A549 (cell line): ENCODE data around the gene RPS21. TPM values are rescaled to one million over a fixed set of nuclear protein-coding genes. Genes with fewer than 3 reads are reported as not detected.

Source experiments
- ATAC-seq, 2 experiments: fragments of 200-7000 bp in 1 of 2; fragments of >200 bp in 1 of 2; cut with Nextera tagmentation in 1 of 2; cut with Tn5 transposase in 1 of 2; 3 replicates each; pipeline versions ENCODE4 v1.8.0 to v1.9.1; 2018 to 2020; ENCODE audit warnings: mild to moderate bottlenecking in 1 of 2, moderate library complexity in 1 of 2
- CTCF ChIA-PET: fragments of 300-600 bp; sonication (Branson Sonifier 250); formaldehyde crosslinking; extraction: SDS; loops from one replicate; lab custom pipeline; 2021; ENCODE audit warnings: antibody characterized with exemption, inconsistent platforms; lab: Yijun Ruan, JAX
- POLR2A ChIA-PET: fragments of 350-600 bp; formaldehyde crosslinking; extraction: SDS; loops from one replicate; lab custom pipeline; 2021; ENCODE audit warnings: antibody characterized with exemption, inconsistent platforms; lab: Yijun Ruan, JAX
- DNase-seq, 2 experiments: peaks; one replicate each; pipeline versions ENCODE4 v3.0.0 to v3.0.0-alpha.2; 2011 to 2016; ENCODE audit warnings: low read depth in 1 of 2, low spot score in 1 of 2
- FAIRE-seq: peaks from 2 replicates; lab custom pipeline; 2011; peaks lifted over from hg19 to GRCh38; lab: Jason Lieb, UNC
- H3K27ac ChIP-seq, 2 experiments: fragments of >200 bp; sonication (Bioruptor Twin); formaldehyde crosslinking; 3 replicates each; pipeline ENCODE4 v1.5.1; 2016 to 2017
- H3K4me1 ChIP-seq: fragments of >200 bp; sonication (Bioruptor Twin); formaldehyde crosslinking; 3 replicates; pipeline ENCODE4 v1.6.1; 2016
- H3K4me2 ChIP-seq: fragments of >200 bp; sonication (Bioruptor Twin); formaldehyde crosslinking; 3 replicates; pipeline ENCODE4 v1.6.1; 2016
- H3K4me3 ChIP-seq: fragments of >200 bp; sonication (Bioruptor Twin); formaldehyde crosslinking; 3 replicates; pipeline ENCODE4 v1.5.1; 2016
- H3K9me3 ChIP-seq: fragments of >200 bp; sonication (Bioruptor Twin); formaldehyde crosslinking; 3 replicates; pipeline ENCODE4 v1.6.1; 2016
- ATOH8 ChIP-seq: fragments of 250-450 bp; sonication (Bioruptor Pico); IDR thresholded peaks from 2 replicates; pipeline ENCODE4 v1.5.0; 2020; ENCODE audit warnings: low read depth, mild to moderate bottlenecking, moderate library complexity
- BCL3 ChIP-seq: fragments of >200 bp; sonication (Bioruptor Twin); formaldehyde crosslinking; IDR thresholded peaks from 3 replicates; pipeline ENCODE4 v1.6.1; 2016
- CBX2 ChIP-seq: fragments of 200-600 bp; sonication (generic); IDR thresholded peaks from 2 replicates; pipeline ENCODE4 v1.6.1; 2016; ENCODE audit warnings: low read depth, mild to moderate bottlenecking, borderline replicate concordance
- CBX8 ChIP-seq: fragments of 200-600 bp; sonication (generic); IDR thresholded peaks from 2 replicates; pipeline ENCODE4 v1.6.1; 2016
- CTCF ChIP-seq: fragments of >200 bp; sonication (Bioruptor Twin); formaldehyde crosslinking; IDR thresholded peaks from 3 replicates; pipeline ENCODE4 v1.5.1; 2016
- EHF ChIP-seq: fragments of 250-450 bp; sonication (Bioruptor Pico); IDR thresholded peaks from 2 replicates; pipeline ENCODE4 v1.5.0; 2020; ENCODE audit warnings: mild to moderate bottlenecking
- EHMT2 ChIP-seq: fragments of 200-600 bp; sonication (generic); IDR thresholded peaks from 2 replicates; pipeline ENCODE4 v1.6.1; 2016; ENCODE audit warnings: antibody characterized with exemption, low read depth, mild to moderate bottlenecking, moderate library complexity
- ELK1 ChIP-seq: fragments of 150-350 bp; IDR thresholded peaks from 2 replicates; pipeline ENCODE4 v1.6.1; 2014; ENCODE audit warnings: low read depth, mild to moderate bottlenecking, low read length
- EP300 ChIP-seq, 2 experiments: fragments of >200 bp; sonication (Bioruptor Twin); formaldehyde crosslinking; IDR thresholded peaks; 2 replicates in 1 of 2; 3 replicates in 1 of 2; pipeline ENCODE4 v1.6.1; 2016 to 2017
- ESRRA ChIP-seq: fragments of 150-350 bp; IDR thresholded peaks from 2 replicates; pipeline ENCODE4 v1.6.1; 2014; ENCODE audit warnings: mild to moderate bottlenecking, low read length, borderline replicate concordance
- GATA3 ChIP-seq: IDR thresholded peaks from 2 replicates; pipeline ENCODE4 v1.6.1; 2012; ENCODE audit warnings: borderline replicate concordance
- HES2 ChIP-seq: fragments of >200 bp; sonication (Bioruptor Twin); formaldehyde crosslinking; IDR thresholded peaks from 2 replicates; pipeline ENCODE4 v1.6.1; 2016
- HOXB5 ChIP-seq: fragments of 250-450 bp; sonication (Bioruptor Pico); IDR thresholded peaks from 2 replicates; pipeline ENCODE4 v1.5.0; 2020; ENCODE audit warnings: mild to moderate bottlenecking, moderate library complexity
- KDM1A ChIP-seq: fragments of 200-600 bp; sonication (generic); IDR thresholded peaks from 2 replicates; pipeline ENCODE4 v1.6.1; 2016; ENCODE audit warnings: low read depth, mild to moderate bottlenecking
- MAFK ChIP-seq: fragments of 450-650 bp; IDR thresholded peaks from 2 replicates; pipeline ENCODE4 v1.6.1; 2014; ENCODE audit not compliant: partially characterized antibody
- NFE2L2 ChIP-seq: fragments of 150-350 bp; conservative IDR thresholded peaks from 2 replicates; pipeline ENCODE4 v1.6.1; 2014; ENCODE audit warnings: low read length
- NPAS2 ChIP-seq: fragments of 250-450 bp; sonication (Bioruptor Pico); IDR thresholded peaks from 2 replicates; pipeline ENCODE4 v1.8.0; 2022; ENCODE audit warnings: mild to moderate bottlenecking, moderate library complexity, borderline replicate concordance
- POLR2AphosphoS2 ChIP-seq: conservative IDR thresholded peaks from 2 replicates; pipeline ENCODE4 v1.6.1; 2012; ENCODE audit warnings: low read length, improper control_type of control experiment, inconsistent platforms
- RFX5 ChIP-seq: fragments of 450-650 bp; IDR thresholded peaks from 2 replicates; pipeline ENCODE4 v1.7.1; 2014; ENCODE audit warnings: antibody characterized with exemption, mild to moderate bottlenecking, moderate library complexity
- RNF2 ChIP-seq: fragments of 200-600 bp; sonication (generic); IDR thresholded peaks from 2 replicates; pipeline ENCODE4 v1.6.1; 2016; ENCODE audit warnings: low read depth, mild to moderate bottlenecking, antibody characterized with exemption, moderate library complexity, borderline replicate concordance
- SREBF2 ChIP-seq: fragments of 450-650 bp; IDR thresholded peaks from 2 replicates; pipeline ENCODE4 v1.6.1; 2014; ENCODE audit warnings: mild to moderate bottlenecking, moderate library complexity
- TFCP2L1 ChIP-seq: fragments of 250-450 bp; sonication (Bioruptor Pico); IDR thresholded peaks from 2 replicates; pipeline ENCODE4 v1.5.0; 2021; ENCODE audit warnings: mild to moderate bottlenecking
- USF2 ChIP-seq: fragments of 450-650 bp; IDR thresholded peaks from 2 replicates; pipeline ENCODE4 v1.6.1; 2014; ENCODE audit warnings: antibody characterized with exemption
- ZFP36 ChIP-seq: fragments of 450-650 bp; IDR thresholded peaks from 2 replicates; pipeline ENCODE4 v1.6.1; 2014; ENCODE audit warnings: borderline replicate concordance; ENCODE audit not compliant: partially characterized antibody
- ZNF302 ChIP-seq: fragments of 250-450 bp; sonication (Bioruptor Pico); IDR thresholded peaks from 2 replicates; pipeline ENCODE4 v1.9.0; 2021; ENCODE audit warnings: inconsistent platforms, mild to moderate bottlenecking, moderate library complexity
- ZSCAN20 ChIP-seq: fragments of 250-450 bp; sonication (Bioruptor Pico); IDR thresholded peaks from 2 replicates; pipeline ENCODE4 v1.8.0; 2022; ENCODE audit warnings: mild to moderate bottlenecking, moderate library complexity
- WGBS: methylation state at CpG from one replicate; pipeline ENCODE4 v1.1.6; 2017; ENCODE audit errors: missing lambda C conversion rate; 5-methylcytosine and 5-hydroxymethylcytosine counted together
- polyA plus RNA-seq, 4 experiments: library from polyadenylated mRNA; depleted of rRNA in 3 of 4; stranded (reverse); fragments of >200 nt; fragmentation: RNase III in 1 of 4; extraction: RNeasy Plus Mini Kit Qiagen cat#74134 plus additional on column Dnase treatment in 1 of 4; gene quantifications; 2 replicates in 3 of 4; 3 replicates in 1 of 4; pipeline ENCODE4 v1.2.3, GENCODE V29; 2011 to 2017

The RPS21 gene
- polyA plus RNA-seq, 2 of the 4 experiments (the other 2 are of a cell fraction) = 2,862 to 4,026 TPM

GRCh38 chr20:62419759-62420158 lies 32.9 kb downstream of the RPS21 start:
- Histone ChIP-seq H3K4me2 (no peak overlapping the region), H3K9me3 (no peaks in the 10 kb centered on the region), H3K4me3 (no peak overlapping the region), H3K4me1 (no peaks in the 10 kb centered on the region), H3K27ac (no peak overlapping the region)
- POLR2A ChIA-PET = no interaction called here
- no peak for TF ChIP-seq EHMT2
- no peak for TF ChIP-seq EP300 (IDR thresholded peaks at IDR 0.05)
- no peak for TF ChIP-seq POLR2AphosphoS2
- no peak for TF ChIP-seq NFE2L2
- no peak for TF ChIP-seq HES2
- TF ChIP-seq BCL3 = no peak
- no peak for TF ChIP-seq NPAS2
- no peak for TF ChIP-seq ESRRA
- TF ChIP-seq ZSCAN20 (CRISPR knock-in tag) = no peak
- TF ChIP-seq ZFP36 = no peak
- no peak for TF ChIP-seq HOXB5
- TF ChIP-seq RFX5 = no peak
- no peak for TF ChIP-seq ZNF302 (CRISPR knock-in tag)
- TF ChIP-seq SREBF2 = no peak
- TF ChIP-seq MAFK = no peak
- TF ChIP-seq ELK1 = no peak
- TF ChIP-seq ATOH8 = no peak
- TF ChIP-seq RNF2 = no peak
- no peak for DNase-seq
- ATAC-seq = no peak
- no peak for FAIRE-seq
- 80% methylated on average over 9 of the region's 9 CpGs for WGBS
- CTCF ChIA-PET = interaction anchor here (0.9 to 2.9 kb wide), 2 partner anchors 9 to 25 kb away, joined by 4 to 24 read pairs; no protein-coding TSS in a partner anchor

GRCh38 chr20:62420846-62421715 lies 34.2 kb downstream of the RPS21 start:
- POLR2A ChIA-PET = no interaction called here
- peak; percentile 23 for FAIRE-seq
- H3K4me3 ChIP-seq = no peak overlapping the region
- H3K9me3 ChIP-seq = no peaks in the 10 kb centered on the region
- no peaks in the 10 kb centered on the region for H3K4me1 ChIP-seq
- H3K4me2 ChIP-seq = no peak overlapping the region
- DNase-seq = no peak
- WGBS = 55% methylated on average over 15 of the region's 24 CpGs
- ATAC-seq = no peak
- no peak overlapping the region for H3K27ac ChIP-seq
- TF ChIP-seq CTCF (no peak), SREBF2 (no peak), TFCP2L1 (CRISPR knock-in tag) (no peak), KDM1A (no peak), ELK1 (no peak), MAFK (no peak), EHF (no peak), CBX2 (no peak), CBX8 (no peak), NPAS2 (no peak), BCL3 (no peak), HES2 (no peak), GATA3 (no peak), USF2 (no peak)
- CTCF ChIA-PET = interaction anchor here (1.3 kb wide), 1 partner anchor 11 kb away, joined by 3 read pairs; no protein-coding TSS in a partner anchor
